Activated effector memory CD4-positive, alpha-beta T cell treated with anti-CD3 and anti-CD28 coated beads, Interleukin-2, amount 50 U/mL, for 16 hours (primary cell): Measurements from ENCODE around the gene KRTCAP3.

Experiments
- DNase-seq: peaks from one replicate; pipeline ENCODE4 v3.0.0-alpha.2; 2020

The KRTCAP3 gene, protein sequence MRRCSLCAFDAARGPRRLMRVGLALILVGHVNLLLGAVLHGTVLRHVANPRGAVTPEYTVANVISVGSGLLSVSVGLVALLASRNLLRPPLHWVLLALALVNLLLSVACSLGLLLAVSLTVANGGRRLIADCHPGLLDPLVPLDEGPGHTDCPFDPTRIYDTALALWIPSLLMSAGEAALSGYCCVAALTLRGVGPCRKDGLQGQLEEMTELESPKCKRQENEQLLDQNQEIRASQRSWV

GRCh38 chr2:27441958-27442919 is at the start of gene KRTCAP3:
KRTCAP3 (plus strand) TSS chr2:27442381; CDS start chr2:27442413, 32 bp downstream.
- peak; percentile 83 for DNase-seq

DNA sequence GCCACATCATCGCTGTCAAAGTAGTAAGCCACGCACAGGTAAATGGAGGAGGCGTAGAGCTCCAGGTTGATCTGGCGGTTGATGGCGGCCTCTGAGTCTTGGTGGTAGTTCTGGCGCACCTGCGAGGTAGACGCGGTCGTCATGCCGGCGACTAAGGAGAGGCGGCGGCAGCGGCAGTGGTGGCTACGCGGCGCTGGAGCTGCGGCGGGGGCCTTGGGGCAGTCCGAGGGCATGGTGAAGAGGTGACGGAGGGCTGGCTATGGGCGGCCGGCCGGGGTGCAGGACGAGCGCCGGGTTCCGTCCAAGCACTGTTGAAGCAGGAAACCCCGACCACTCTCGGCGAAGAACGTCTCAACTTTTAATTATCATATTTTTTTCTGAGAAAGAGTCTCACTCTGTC is 49.0 kb upstream of the KRTCAP3 start:
- DNase-seq, result no peak

DNA sequence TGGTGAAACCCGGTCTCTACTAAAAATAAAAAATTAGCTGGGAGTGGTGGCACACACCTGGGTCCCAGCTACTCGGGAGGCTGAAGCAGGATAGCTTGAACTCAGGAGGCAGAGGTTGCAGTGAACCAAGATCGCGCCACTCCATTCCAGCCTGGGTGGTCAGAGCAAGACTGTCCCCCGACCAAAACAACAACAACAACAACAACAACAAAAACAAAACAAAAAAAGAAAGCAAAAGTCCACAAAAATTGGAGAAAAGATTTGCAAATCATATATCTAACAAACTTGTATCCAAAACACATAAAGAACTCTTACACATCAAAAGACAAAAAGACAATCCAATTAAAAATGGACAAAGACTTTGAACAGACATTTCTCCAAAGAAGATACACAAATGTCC is 43.2 kb upstream of the KRTCAP3 start:
- no peak for DNase-seq

DNA sequence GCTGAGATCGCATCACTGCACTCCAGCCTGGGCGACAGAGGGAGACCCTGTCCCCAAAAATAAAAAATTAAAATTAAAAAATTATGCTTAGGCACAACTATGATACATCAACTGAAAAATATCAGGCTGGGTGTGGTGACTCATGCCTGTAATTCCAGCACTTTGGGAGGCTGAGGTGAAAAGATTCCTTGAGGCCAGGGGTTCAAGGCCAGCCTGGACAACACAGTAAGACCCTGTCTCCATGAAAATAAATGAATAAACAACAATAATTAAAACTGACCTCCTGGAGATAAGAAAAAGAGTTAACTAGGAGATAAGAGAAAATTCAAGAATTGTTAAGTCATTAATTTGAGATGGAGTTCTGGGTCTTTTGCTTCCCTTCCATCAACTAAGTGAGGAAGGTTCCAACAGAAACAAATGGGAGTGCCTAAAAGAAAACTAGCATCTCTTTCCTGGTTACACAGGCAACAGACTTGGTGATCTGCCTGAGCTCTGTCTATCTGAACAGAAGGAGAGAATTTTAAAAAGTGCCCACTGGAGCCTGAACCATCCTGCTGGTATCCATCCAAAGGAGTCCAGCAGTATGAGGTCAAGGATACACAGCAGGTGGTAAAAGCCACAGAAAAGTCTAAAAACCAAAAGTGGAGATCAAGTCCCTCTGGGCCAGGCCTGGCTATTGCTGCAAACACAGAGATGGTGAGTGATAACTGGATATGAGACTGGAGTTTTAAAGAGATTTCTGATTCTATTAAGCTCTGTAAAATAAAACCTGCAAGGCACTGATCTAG is 41.6 kb upstream of the KRTCAP3 start:
- no peak for DNase-seq

DNA sequence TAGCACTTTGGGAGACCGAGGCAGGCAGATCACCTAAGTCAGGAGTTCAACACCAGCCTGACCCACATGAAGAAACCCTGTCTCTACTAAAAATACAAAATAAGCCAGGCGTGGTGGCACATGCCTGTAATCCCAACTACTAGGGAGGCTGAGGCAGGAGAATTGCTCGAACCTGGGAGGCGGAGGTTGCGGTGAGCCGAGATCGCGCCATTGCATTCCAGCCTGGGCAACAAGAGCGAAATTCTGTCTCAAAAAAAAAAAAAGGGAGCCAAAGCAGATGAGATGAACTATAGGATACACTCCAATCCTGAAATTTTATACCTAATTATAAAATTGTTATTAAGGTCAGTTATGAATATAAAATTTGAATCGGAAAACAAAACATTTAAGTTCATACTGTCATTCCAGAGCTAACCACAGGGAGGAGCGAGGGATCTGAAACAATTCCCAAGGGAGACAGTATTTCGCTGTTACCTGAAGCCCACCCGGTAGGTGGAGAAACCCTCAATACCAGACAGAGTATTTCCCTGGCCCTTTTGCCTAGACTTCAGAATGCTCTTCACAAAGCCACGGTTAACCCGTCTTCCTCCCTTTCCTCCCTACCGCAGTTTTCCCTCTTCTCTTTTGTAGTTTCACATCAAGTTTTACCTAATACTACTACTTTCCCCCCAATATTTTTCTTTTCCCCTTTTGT is 34.2 kb upstream of the KRTCAP3 start:
- no peak for DNase-seq

- DNase-seq, result no peak
These were observed 33.4 kb upstream of the KRTCAP3 start for GRCh38 chr2:27408601-27409320.

- peak; percentile 99 for DNase-seq
These were observed 32.7 kb upstream of the KRTCAP3 start, which contains the start of gene PPM1G for GRCh38 chr2:27409321-27410073. PPM1G (minus strand) TSS chr2:27409591; CDS start chr2:27409422, 169 bp downstream.

DNA sequence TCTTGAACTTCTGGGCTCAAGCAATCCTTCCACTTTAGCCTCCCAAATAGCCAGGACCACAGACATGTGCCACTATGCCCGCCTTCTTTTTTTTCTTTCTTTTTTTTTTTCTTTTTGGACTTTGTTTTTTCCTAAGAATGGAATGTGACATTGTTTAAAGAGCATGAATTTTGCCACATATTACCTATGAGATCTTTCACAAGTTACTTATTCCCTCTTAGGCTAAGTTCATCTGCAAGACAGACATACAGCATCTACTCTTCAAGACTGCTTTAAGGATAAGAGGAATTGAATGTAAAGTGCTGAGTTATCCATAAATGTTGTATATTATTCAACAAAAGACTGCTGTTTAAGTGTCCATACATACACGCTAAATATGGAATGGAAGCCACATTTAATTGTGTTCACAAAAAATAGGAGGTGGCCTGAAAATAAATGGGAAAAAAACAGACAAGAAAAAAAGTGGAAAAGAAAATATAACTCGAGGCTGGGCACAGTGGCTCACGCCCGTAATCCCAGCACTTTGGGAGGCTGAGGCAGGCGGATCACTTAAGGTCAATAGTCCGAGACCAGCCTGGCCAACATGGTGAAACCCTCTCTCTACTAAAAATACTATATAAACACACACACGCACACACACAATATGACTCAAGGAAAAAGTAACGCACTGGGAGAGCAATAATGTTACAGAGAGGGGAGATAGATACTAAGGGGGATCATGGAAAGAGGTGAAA is 29.6 kb upstream of the KRTCAP3 start:
- DNase-seq, result no peak

DNA sequence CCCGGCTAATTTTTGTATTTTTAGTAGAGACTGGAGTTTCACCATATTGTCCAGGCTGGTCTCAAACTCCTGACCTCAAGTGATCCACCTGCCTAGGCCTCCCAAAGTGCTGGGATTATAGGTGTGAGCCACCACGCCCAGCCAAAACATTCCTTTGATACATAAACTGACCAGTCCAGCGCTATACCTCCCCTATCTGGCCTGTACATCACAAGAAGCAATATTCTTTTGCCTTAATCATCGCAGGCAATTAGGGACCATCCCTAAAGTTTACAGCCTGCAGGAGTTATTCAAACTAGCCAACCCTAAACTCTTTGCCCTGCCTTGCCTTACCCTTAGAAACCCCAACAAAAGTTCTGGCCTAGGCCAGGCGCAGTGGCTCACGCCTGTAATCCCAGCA is 26.0 kb upstream of the KRTCAP3 start:
- no peak for DNase-seq

GRCh38 chr2:27420996-27421395 is 21.2 kb upstream of the KRTCAP3 start:
- DNase-seq, result no peak

- no peak for DNase-seq
These were observed 20.4 kb upstream of the KRTCAP3 start for GRCh38 chr2:27421660-27422250.

DNA sequence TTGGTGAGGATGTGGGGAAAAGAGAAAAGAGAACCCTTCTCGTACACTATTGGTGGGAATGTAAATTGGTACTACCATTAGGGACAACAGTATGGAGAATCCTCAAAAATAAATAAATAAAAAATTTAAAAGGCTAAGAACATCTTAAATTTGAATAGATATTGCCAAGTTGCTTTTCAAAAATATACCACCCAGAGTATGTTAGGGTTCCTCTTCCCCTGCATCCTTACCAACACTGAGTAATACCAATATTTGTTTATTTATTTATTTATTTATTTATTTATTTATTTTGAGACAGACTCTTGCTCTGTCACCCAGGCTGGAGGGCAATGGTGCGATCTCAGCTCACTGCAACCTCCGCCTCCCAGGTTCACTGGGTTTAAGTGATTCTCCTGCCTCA is 19.2 kb upstream of the KRTCAP3 start:
- no peak for DNase-seq

GRCh38 chr2:27425039-27425438 is 17.1 kb upstream of the KRTCAP3 start:
- DNase-seq, result peak; percentile 10

- no peak for DNase-seq
These were observed 14.3 kb upstream of the KRTCAP3 start for GRCh38 chr2:27427863-27428212.

- DNase-seq, result peak; percentile 97
These were observed 13.8 kb upstream of the KRTCAP3 start, which contains the start of gene NRBP1 for GRCh38 chr2:27428213-27428977. NRBP1 (plus strand) TSS chr2:27428631; CDS start chr2:27433274, 4,643 bp downstream.

DNA sequence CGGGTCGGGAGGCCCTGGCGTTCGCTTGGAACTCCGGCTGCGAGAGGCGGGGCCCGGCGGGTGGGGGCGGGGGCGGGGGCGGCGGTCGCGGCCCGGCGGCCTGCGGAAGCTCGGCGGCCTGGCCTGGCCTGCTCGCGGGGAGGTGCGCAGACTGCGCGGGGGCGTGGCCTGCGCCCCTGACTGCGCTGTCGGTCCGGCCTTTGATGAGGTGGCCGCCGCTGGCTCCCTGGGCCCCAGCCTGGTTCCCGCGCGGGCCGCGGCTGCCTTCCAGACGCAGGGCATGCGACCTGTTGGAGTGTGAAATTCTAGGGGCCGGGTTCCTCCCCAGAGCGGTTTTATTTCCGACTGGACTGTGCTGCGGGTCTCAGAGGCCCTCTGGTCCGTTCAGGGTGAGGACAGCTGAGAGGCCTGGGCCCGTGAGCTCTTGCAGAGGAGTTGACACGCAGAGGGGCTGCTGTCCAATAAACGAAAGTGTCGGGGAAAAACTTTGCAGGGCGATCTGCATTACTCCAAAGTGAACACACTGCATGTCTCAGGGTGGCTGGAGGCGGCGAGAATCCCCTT is 13.1 kb upstream of the KRTCAP3 start:
- DNase-seq, result peak; percentile 91

DNA sequence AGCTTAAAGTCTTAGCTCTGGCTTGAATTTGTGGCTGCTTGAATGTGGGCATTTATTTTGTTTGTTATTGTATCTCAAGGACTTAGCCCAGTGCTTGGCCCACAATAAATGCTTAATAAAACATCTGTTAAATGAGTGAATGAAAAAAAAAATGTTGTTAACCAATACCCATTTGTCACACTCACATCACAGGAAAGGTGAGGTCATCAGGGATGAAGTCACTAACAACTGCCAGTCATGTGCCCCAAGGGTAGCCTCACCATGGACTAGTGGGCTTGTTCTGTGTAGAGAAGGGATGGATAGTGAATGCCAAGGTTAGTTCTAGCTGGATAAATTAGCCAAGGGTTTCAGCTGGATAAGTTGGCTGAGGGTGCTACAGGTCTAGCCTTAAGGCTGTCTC is 10.8 kb upstream of the KRTCAP3 start:
- peak; percentile 68 for DNase-seq

- DNase-seq, result peak; percentile 21
These were observed 6.6 kb upstream of the KRTCAP3 start for GRCh38 chr2:27435628-27436027.
